ENCODE measurements around the gene IQCM.

The IQCM gene

DNA sequence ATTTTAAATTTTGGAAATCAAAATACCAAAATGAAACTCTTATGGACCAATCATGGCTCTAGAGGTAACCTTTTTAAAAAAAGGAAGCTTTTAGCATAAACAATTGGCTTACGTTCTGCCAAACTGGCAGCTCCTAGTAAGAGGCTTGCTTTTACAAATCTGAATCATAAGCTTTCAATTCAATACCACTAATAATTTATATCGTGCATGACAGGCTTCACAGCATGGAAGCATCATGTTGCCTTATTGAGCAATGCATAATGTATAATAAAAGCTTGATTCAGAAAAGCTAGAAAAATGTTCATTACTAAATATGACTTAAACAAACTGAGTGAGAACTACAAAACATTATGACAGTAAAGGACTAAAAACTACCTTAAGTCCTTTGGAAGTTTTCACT is 280.9 kb downstream of the IQCM start:
- TF ChIP-seq, protein P1, sequence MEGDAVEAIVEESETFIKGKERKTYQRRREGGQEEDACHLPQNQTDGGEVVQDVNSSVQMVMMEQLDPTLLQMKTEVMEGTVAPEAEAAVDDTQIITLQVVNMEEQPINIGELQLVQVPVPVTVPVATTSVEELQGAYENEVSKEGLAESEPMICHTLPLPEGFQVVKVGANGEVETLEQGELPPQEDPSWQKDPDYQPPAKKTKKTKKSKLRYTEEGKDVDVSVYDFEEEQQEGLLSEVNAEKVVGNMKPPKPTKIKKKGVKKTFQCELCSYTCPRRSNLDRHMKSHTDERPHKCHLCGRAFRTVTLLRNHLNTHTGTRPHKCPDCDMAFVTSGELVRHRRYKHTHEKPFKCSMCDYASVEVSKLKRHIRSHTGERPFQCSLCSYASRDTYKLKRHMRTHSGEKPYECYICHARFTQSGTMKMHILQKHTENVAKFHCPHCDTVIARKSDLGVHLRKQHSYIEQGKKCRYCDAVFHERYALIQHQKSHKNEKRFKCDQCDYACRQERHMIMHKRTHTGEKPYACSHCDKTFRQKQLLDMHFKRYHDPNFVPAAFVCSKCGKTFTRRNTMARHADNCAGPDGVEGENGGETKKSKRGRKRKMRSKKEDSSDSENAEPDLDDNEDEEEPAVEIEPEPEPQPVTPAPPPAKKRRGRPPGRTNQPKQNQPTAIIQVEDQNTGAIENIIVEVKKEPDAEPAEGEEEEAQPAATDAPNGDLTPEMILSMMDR (IDR thresholded peaks at IDR 0.05; ENCODE audit: control insufficient read depth, extremely low read depth, insufficient read depth) = no peak
- no peak for DNase-seq (ENCODE audit: low read depth)
- H3K4me3 ChIP-seq (ENCODE audit: low read depth, low read length) = no peak overlapping the region

DNA sequence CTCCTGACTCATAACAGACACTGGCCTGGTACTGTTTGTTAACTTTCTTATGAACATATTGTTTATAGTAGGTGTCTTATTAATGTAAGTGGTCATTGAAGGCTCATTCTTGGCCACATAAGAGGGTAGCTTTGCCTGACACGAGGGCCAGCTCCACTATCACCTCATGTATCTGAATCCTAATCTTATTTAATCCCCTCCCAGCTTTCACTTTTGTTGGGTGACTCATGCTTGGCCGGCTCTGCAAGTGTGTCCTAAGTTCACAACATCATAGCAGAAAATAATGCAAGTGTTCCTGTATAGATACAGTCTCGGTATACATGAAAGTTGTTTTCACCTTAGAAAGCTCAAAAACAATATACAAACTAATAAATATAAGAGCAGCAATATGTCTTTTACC is 283.8 kb downstream of the IQCM start:
- no peak overlapping the region for H3K4me3 ChIP-seq (ENCODE audit: low read depth, low read length)
- no peak for DNase-seq (ENCODE audit: low read depth)
- TF ChIP-seq, protein P1 (IDR thresholded peaks at IDR 0.05; ENCODE audit: control insufficient read depth, extremely low read depth, insufficient read depth) = no peak

DNA sequence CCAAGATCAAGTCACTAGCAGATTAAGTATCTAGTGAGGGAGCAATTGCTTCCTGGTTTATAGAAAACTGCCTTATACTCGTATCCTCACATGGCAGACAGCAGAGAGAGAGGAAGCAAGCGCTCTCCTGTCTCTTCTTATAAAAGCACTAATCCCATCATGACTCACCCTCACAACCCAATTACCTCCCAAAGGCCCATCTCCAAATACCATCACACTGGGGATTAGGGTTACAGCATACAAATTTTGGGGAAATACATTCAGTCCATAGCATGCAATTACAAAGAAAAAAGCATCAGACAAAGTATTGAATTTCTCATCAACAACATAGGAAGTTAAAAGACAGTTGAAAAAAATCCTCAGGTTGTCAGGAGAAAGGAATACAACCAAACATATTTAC is 292.6 kb downstream of the IQCM start:
- H3K4me3 ChIP-seq (ENCODE audit: low read depth, low read length) = no peak overlapping the region
- DNase-seq (ENCODE audit: low read depth) = no peak
- TF ChIP-seq, protein P1 (IDR thresholded peaks at IDR 0.05; ENCODE audit: control insufficient read depth, extremely low read depth, insufficient read depth) = no peak

DNA sequence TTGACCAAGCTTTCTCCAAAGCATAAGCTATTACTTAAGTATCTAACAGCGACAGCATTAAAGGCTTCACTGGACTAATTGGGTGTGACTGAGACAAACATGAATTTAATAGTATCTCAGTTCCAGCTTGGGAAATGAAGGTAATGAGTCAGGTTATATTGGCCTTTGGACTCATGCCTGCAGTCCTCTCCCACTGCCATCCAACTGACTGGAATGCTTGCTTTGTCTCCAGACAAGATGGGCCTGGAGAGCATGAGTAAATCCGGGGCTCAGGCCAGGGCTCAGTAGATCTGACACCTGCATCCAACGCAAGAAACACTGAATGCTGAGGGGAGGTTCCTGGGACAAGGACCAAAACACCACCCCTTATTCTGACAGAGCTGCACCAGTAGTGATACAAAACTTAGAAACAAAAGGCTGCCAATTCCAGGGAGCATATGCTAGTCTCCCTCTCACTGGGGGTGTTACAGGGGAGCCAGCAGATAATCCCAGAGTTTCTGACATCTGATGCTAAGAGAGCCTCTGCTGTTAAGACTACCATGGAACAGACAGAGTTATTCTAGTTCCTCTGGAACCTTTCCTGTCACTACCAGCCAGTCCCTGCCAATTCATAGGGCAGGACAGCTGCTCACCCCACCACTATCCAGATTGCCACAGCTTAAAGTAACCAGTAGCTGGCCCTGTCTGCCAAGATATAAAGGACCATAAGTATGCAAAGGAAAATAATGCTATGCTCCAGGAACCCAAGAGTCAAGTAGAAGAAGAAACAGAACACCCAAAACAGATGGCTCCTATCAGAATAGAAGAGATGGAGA is 293.8 kb downstream of the IQCM start:
- TF ChIP-seq, protein P1 (IDR thresholded peaks at IDR 0.05; ENCODE audit: control insufficient read depth, extremely low read depth, insufficient read depth) = no peak
- H3K4me3 ChIP-seq (ENCODE audit: low read depth, low read length) = no peak overlapping the region
- DNase-seq (ENCODE audit: low read depth) = no peak

DNA sequence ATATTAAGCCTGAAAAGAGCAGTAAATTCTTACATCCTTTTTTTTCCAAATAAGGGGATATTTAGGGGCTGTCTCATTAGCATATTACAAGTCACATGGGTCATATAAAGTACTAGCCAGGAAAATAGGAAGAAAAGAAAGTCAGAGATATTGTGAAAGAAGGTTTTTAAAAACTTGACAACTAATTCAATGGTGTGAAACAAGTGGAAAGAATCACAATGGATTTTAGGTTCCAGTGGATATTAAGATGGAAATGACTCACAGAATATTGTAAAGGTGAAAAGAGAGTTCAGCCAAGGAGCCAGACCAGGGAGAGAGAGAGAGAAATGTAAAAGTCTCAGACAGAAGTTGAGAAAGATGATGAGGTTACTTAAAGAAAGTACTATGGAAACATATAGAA is 297.2 kb downstream of the IQCM start:
- DNase-seq (ENCODE audit: low read depth) = no peak
- H3K4me3 ChIP-seq (ENCODE audit: low read depth, low read length) = no peak overlapping the region
- TF ChIP-seq, protein P1 (IDR thresholded peaks at IDR 0.05; ENCODE audit: control insufficient read depth, extremely low read depth, insufficient read depth) = no peak

DNA sequence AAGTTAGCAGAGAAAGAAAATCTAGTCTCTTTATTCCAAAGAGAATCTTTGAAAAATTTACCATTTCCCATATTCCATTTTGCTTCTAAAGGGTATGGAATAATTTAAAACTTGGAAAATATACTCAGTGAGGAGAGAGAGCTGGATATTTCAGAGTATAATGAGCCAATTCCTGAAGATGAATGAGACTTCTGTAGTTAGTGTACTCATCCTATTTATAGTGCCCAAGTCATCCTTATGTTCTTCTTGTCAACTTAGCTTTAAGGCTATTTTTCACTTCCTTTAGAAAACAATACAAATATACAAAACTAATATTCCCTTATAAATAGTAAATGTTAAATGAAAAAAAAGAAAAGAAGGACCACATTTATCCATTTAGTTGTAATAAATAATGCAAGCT is 302.6 kb downstream of the IQCM start:
- TF ChIP-seq, protein P1 (IDR thresholded peaks at IDR 0.05; ENCODE audit: control insufficient read depth, extremely low read depth, insufficient read depth) = no peak
- no peak overlapping the region for H3K4me3 ChIP-seq (ENCODE audit: low read depth, low read length)
- DNase-seq (ENCODE audit: low read depth) = no peak

DNA sequence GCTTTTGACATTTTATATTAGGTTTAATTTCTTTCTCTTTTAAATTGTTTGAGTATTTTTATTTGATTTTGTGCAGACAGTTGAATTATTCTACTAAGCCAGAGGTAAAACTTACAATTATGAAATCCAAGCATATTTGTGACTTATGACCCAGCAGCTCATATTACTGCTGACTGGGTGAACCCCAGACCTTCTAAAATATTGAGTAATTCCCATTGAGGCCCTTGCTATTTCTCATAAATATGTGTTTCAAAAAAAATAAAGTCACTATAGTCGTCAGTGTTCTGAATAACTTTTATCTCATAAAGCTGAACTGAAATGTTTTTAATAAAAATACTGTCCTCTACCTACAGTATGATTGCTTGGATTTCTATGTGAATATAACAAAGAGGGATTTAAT is 303.1 kb downstream of the IQCM start:
- TF ChIP-seq, protein P1 (IDR thresholded peaks at IDR 0.05; ENCODE audit: control insufficient read depth, extremely low read depth, insufficient read depth) = no peak
- H3K4me3 ChIP-seq (ENCODE audit: low read depth, low read length) = no peak overlapping the region
- no peak for DNase-seq (ENCODE audit: low read depth)
